Prostate gland (tissue), 2 donors: Measurements from ENCODE around the gene PSMD5.

Experiments used
- CTCF ChIP-seq, 4 experiments: fragments of 200-600 bp in 2 of 4; fragments of 450-650 bp in 2 of 4; sonication (generic) in 2 of 4; IDR thresholded peaks; 1 replicate in 3 of 4; 2 replicates in 1 of 4; pipeline ENCODE4 v1.5.1; 2016 to 2019; ENCODE audit warnings: antibody characterized with exemption in 4 of 4, mild to moderate bottlenecking in 2 of 4, moderate library complexity in 2 of 4
- POLR2A ChIP-seq: fragments of 450-650 bp; IDR thresholded peaks from one replicate; pipeline ENCODE4 v1.6.1; 2016; ENCODE audit warnings: antibody characterized with exemption, mild to moderate bottlenecking
- POLR2AphosphoS5 ChIP-seq: sonication (generic); formaldehyde crosslinking; IDR thresholded peaks from one replicate; pipeline ENCODE4 v1.6.1; 2017; ENCODE audit warnings: antibody characterized with exemption

GRCh38 chr9:120868676-120869359 lies 26.1 kb upstream of the PSMD5 start:
- peak; percentile 61 for TF ChIP-seq POLR2AphosphoS5
- peak; percentile 19 to 70 (median 64) for TF ChIP-seq CTCF (IDR thresholded peaks at IDR 0.05)
- peak; percentile 74 for TF ChIP-seq POLR2A
